GM12891 (cell line): ENCODE data around the gene IGF1R.

Source experiments
- DNase-seq: peaks from one replicate; pipeline ENCODE4 v3.0.0; 2011; ENCODE audit warnings: low spot score; ENCODE audit not compliant: insufficient read length
- FAIRE-seq: peaks from 2 replicates; lab custom pipeline; 2011; peaks lifted over from hg19 to GRCh38; lab: Jason Lieb, UNC
- PAX5 ChIP-seq: IDR thresholded peaks from 2 replicates; pipeline ENCODE4 v1.6.1; 2011; ENCODE audit warnings: low read length, moderate library complexity, mild to moderate bottlenecking; ENCODE audit not compliant: insufficient read depth, severe bottlenecking
- POLR2A ChIP-seq: IDR thresholded peaks from 2 replicates; pipeline ENCODE4 v1.6.1; 2011; ENCODE audit warnings: low read depth, low read length, control low read depth
- POLR2AphosphoS5 ChIP-seq: IDR thresholded peaks from 2 replicates; pipeline ENCODE4 v1.6.1; 2011; ENCODE audit warnings: low read depth, low read length, control low read depth
- POU2F2 ChIP-seq: IDR thresholded peaks from 2 replicates; pipeline ENCODE4 v1.6.1; 2011; ENCODE audit warnings: low read depth, mild to moderate bottlenecking, control low read depth, low read length, moderate library complexity
- SPI1 ChIP-seq: IDR thresholded peaks from 2 replicates; pipeline ENCODE4 v1.6.1; 2011; ENCODE audit warnings: low read depth, low read length, control low read depth
- TAF1 ChIP-seq: IDR thresholded peaks from 2 replicates; pipeline ENCODE4 v1.6.1; 2011; ENCODE audit warnings: low read depth, low read length, control low read depth

The IGF1R gene

GRCh38 chr15:98722209-98722608, 73.9 kb downstream of the IGF1R start:
- DNase-seq: no peak
- FAIRE-seq: no peak

GRCh38 chr15:98722645-98723044, 74.3 kb downstream of the IGF1R start:
- TF ChIP-seq TAF1: no peak
- no peak for TF ChIP-seq SPI1
- no peak for TF ChIP-seq POLR2A
- no peak for TF ChIP-seq POU2F2
- TF ChIP-seq PAX5: no peak
- no peak for TF ChIP-seq POLR2AphosphoS5
- DNase-seq (no peak), FAIRE-seq (no peak)

More at GRCh38 chr15:98722209-98722608, 73.9 kb downstream of the IGF1R start:
- TF ChIP-seq TAF1 (no peak), POU2F2 (no peak), POLR2AphosphoS5 (no peak)

GRCh38 chr15:98723195-98723594, 74.9 kb downstream of the IGF1R start:
- DNase-seq (no peak), FAIRE-seq (no peak)
- no peak for TF ChIP-seq POLR2AphosphoS5
- TF ChIP-seq POLR2A: no peak
- no peak for TF ChIP-seq PAX5
- no peak for TF ChIP-seq TAF1
- TF ChIP-seq SPI1: no peak
- TF ChIP-seq POU2F2: no peak

- FAIRE-seq (no peak), DNase-seq (no peak)
- TF ChIP-seq POLR2A (no peak), POU2F2 (no peak), PAX5 (no peak), TAF1 (no peak), POLR2AphosphoS5 (no peak), SPI1 (no peak)
Observed at GRCh38 chr15:98724048-98724447, 75.7 kb downstream of the IGF1R start.

DNA sequence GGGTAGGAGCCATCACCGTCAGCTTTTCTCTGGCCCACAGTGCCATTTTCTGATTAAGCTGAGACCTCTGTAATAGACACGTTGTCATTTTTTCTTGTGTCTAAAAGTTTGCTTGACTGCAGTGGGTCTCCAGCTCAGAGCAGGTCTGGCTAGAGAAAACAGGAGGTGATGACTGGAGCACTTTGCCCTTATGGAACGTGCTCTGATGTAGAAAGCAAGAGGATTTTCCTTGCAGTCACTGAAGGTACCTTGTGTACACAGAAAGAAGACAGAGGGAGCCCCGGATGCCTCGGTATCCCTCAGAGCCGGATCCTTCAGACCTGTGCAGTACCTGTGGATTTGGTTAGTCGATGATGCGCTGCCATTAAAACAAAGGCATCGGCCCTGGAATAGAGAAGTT, 76.2 kb downstream of the IGF1R start:
- no peak for TF ChIP-seq POLR2A
- no peak for TF ChIP-seq SPI1
- no peak for TF ChIP-seq TAF1
- TF ChIP-seq POLR2AphosphoS5: no peak
- FAIRE-seq: no peak
- no peak for DNase-seq

- FAIRE-seq (no peak), DNase-seq (no peak)
- no peak for TF ChIP-seq POLR2AphosphoS5
- TF ChIP-seq SPI1: no peak
Observed at GRCh38 chr15:98725874-98726273, 77.5 kb downstream of the IGF1R start.

GRCh38 chr15:98727115-98728040, 79.0 kb downstream of the IGF1R start:
- FAIRE-seq: no peak
- no peak for TF ChIP-seq SPI1
- TF ChIP-seq POU2F2: no peak
- TF ChIP-seq TAF1: no peak
- no peak for TF ChIP-seq POLR2AphosphoS5
- TF ChIP-seq PAX5: no peak
- TF ChIP-seq POLR2A: no peak
- no peak for DNase-seq

GRCh38 chr15:98728082-98728810, 79.9 kb downstream of the IGF1R start:
- FAIRE-seq: no peak
- no peak for DNase-seq
- TF ChIP-seq TAF1: no peak
- TF ChIP-seq POU2F2: no peak
- TF ChIP-seq PAX5: no peak
- no peak for TF ChIP-seq POLR2AphosphoS5
- TF ChIP-seq SPI1: no peak
- no peak for TF ChIP-seq POLR2A

- TF ChIP-seq POLR2A (no peak), TAF1 (no peak), POLR2AphosphoS5 (no peak), SPI1 (no peak), PAX5 (no peak), POU2F2 (no peak)
- no peak for FAIRE-seq
- DNase-seq: no peak
Observed at GRCh38 chr15:98728811-98729160, 80.4 kb downstream of the IGF1R start.

- TF ChIP-seq POU2F2: no peak
- TF ChIP-seq POLR2AphosphoS5: no peak
- TF ChIP-seq PAX5: no peak
- no peak for TF ChIP-seq POLR2A
- no peak for TF ChIP-seq SPI1
- TF ChIP-seq TAF1: no peak
- DNase-seq (no peak), FAIRE-seq (no peak)
Observed at GRCh38 chr15:98729446-98730042, 81.2 kb downstream of the IGF1R start.
